ENCODE measurements around the gene SAA1. TPM values are rescaled to one million over a fixed set of nuclear protein-coding genes. Genes with fewer than 3 reads are reported as not detected.
"Not testable (repeated sequence)": the region's sequence is repeated elsewhere in the genome, so short reads cannot be mapped to it uniquely, and the experiment has no call there.

SAA1 gene
- total RNA-seq, 1 donor from 2014 or later = 2.8 TPM

- no peak for DNase-seq (ENCODE audit: low read depth)
- Histone ChIP-seq H3K36me3 (ENCODE audit: control insufficient read depth, insufficient read depth, low read length) (no peaks in the 10 kb centered on the region), H3K4me3 (ENCODE audit: low read depth, low read length) (no peak overlapping the region), H3K27me3 (ENCODE audit: control insufficient read depth, insufficient read depth, low read length) (no peaks in the 10 kb centered on the region)
- TF ChIP-seq CTCF (IDR thresholded peaks at IDR 0.05; ENCODE audit: insufficient read depth, low read length, poor library complexity, severe bottlenecking) = no peak
These were observed 26.4 kb upstream of the SAA1 start for GRCh38 chr11:18239655-18240054.

- peak; percentile 81 for TF ChIP-seq CTCF (IDR thresholded peaks at IDR 0.05; ENCODE audit: insufficient read depth, low read length, poor library complexity, severe bottlenecking)
- peak; percentile 26 for DNase-seq (ENCODE audit: low read depth)
- no peaks in the 10 kb centered on the region for H3K36me3 ChIP-seq (ENCODE audit: control insufficient read depth, insufficient read depth, low read length)
- no peak overlapping the region for H3K4me3 ChIP-seq (ENCODE audit: low read depth, low read length)
- H3K27me3 ChIP-seq (ENCODE audit: control insufficient read depth, insufficient read depth, low read length) = no peaks in the 10 kb centered on the region
These were observed 22.2 kb upstream of the SAA1 start for GRCh38 chr11:18243783-18244362.

- no peak for DNase-seq (ENCODE audit: low read depth)
- TF ChIP-seq CTCF (IDR thresholded peaks at IDR 0.05; ENCODE audit: insufficient read depth, low read length, poor library complexity, severe bottlenecking) = no peak
- no peak overlapping the region for H3K4me3 ChIP-seq (ENCODE audit: low read depth, low read length)
- H3K36me3 ChIP-seq (ENCODE audit: control insufficient read depth, insufficient read depth, low read length) = no peaks in the 10 kb centered on the region
- no peaks in the 10 kb centered on the region for H3K27me3 ChIP-seq (ENCODE audit: control insufficient read depth, insufficient read depth, low read length)
These were observed 20.7 kb upstream of the SAA1 start for GRCh38 chr11:18245396-18245795.

GRCh38 chr11:18246379-18247190 is 19.5 kb upstream of the SAA1 start:
- H3K4me3 ChIP-seq (ENCODE audit: low read depth, low read length); H3K27me3 ChIP-seq (ENCODE audit: control insufficient read depth, insufficient read depth, low read length); H3K36me3 ChIP-seq (ENCODE audit: control insufficient read depth, insufficient read depth, low read length); DNase-seq (ENCODE audit: low read depth): not testable (repeated sequence)

GRCh38 chr11:18247191-18247581 is 18.9 kb upstream of the SAA1 start:
- DNase-seq (ENCODE audit: low read depth); H3K36me3 ChIP-seq (ENCODE audit: control insufficient read depth, insufficient read depth, low read length); H3K4me3 ChIP-seq (ENCODE audit: low read depth, low read length); H3K27me3 ChIP-seq (ENCODE audit: control insufficient read depth, insufficient read depth, low read length): not testable (repeated sequence)

GRCh38 chr11:18248561-18248960 is 17.5 kb upstream of the SAA1 start, which contains the start of gene SAA2:
Gene SAA2 (minus strand): TSS chr11:18248668. CDS start chr11:18248011, 657 bp downstream.
- Histone ChIP-seq H3K27me3 (ENCODE audit: control insufficient read depth, insufficient read depth, low read length) (no peaks in the 10 kb centered on the region), H3K4me3 (ENCODE audit: low read depth, low read length) (no peak within 1 kb of the TSS), H3K36me3 (ENCODE audit: control insufficient read depth, insufficient read depth, low read length) (no peaks in the 10 kb centered on the region)
- no peak for TF ChIP-seq CTCF (IDR thresholded peaks at IDR 0.05; ENCODE audit: insufficient read depth, low read length, poor library complexity, severe bottlenecking)
- DNase-seq (ENCODE audit: low read depth) = peak; percentile 9

Measured in kidney epithelial cell (primary cell).